Chondrocyte (in vitro differentiated cells): Measurements from ENCODE around the gene NAT8L. TPM values are rescaled to one million over a fixed set of nuclear protein-coding genes. Genes with fewer than 3 reads are reported as not detected.

Experiments used
- DNase-seq: peaks from one replicate; pipeline ENCODE4 v3.0.0; 2021; ENCODE audit warnings: mixed read lengths, low spot score
- H3K27ac Mint-ChIP-seq: one replicate; pipeline ENCODE4 v1.8.0; 2021; ENCODE audit warnings: mild to moderate bottlenecking, moderate library complexity, mixed read lengths; ENCODE audit not compliant: unreplicated experiment
- H3K27me3 Mint-ChIP-seq: 2 replicates; pipeline ENCODE4 v1.8.0; 2021; ENCODE audit warnings: low read depth, mixed read lengths
- H3K36me3 Mint-ChIP-seq: 2 replicates; pipeline ENCODE4 v1.8.0; 2021; ENCODE audit warnings: low read depth, mixed read lengths
- H3K4me1 Mint-ChIP-seq: 2 replicates; pipeline ENCODE4 v1.8.0; 2021; ENCODE audit warnings: low read depth, mild to moderate bottlenecking, mixed read lengths
- H3K4me3 Mint-ChIP-seq: one replicate; pipeline ENCODE4 v1.8.0; 2021; ENCODE audit warnings: mild to moderate bottlenecking, moderate library complexity, mixed read lengths; ENCODE audit not compliant: unreplicated experiment
- H3K9me3 Mint-ChIP-seq: 2 replicates; pipeline ENCODE4 v1.8.0; 2021; ENCODE audit warnings: low read depth, mixed read lengths
- CTCF ChIP-seq: fragments of 200-600 bp; sonication (generic); IDR thresholded peaks from 2 replicates; pipeline ENCODE4 v1.5.0; 2021; ENCODE audit warnings: antibody characterized with exemption, mild to moderate bottlenecking, moderate library complexity
- total RNA-seq: library from RNA; stranded (reverse); gene quantifications from 3 replicates; pipeline ENCODE4 v1.2.1, GENCODE V29; 2021

Gene NAT8L
- total RNA-seq, 1 donor from 2014 or later, result 1.6 TPM

GRCh38 chr4:2059726-2060602 lies 837 bp downstream of the NAT8L start:
- Mint-ChIP-seq H3K36me3 (no peaks in the 10 kb centered on the region), H3K9me3 (no peaks in the 10 kb centered on the region), H3K4me3 (peak overlapping the region; percentile 12), H3K27me3 (peaks cover 21% of the 10 kb centered on the region), H3K4me1 (no peaks in the 10 kb centered on the region), H3K27ac (no peak overlapping the region)
- TF ChIP-seq CTCF, result no peak
- DNase-seq, result no peak

- Mint-ChIP-seq H3K4me1 (no peaks in the 10 kb centered on the region), H3K9me3 (no peaks in the 10 kb centered on the region), H3K4me3 (no peak overlapping the region), H3K36me3 (no peaks in the 10 kb centered on the region), H3K27me3 (peaks cover 19% of the 10 kb centered on the region), H3K27ac (no peak overlapping the region)
- TF ChIP-seq CTCF, result no peak
- no peak for DNase-seq
Measured at GRCh38 chr4:2060611-2061185, 1.6 kb downstream of the NAT8L start.

- DNase-seq, result no peak
- Mint-ChIP-seq H3K4me1 (no peaks in the 10 kb centered on the region), H3K36me3 (no peaks in the 10 kb centered on the region), H3K27me3 (peaks cover 13% of the 10 kb centered on the region), H3K27ac (no peak overlapping the region), H3K9me3 (no peaks in the 10 kb centered on the region), H3K4me3 (no peak overlapping the region)
- TF ChIP-seq CTCF, result no peak
Measured at GRCh38 chr4:2061186-2062131, 2.3 kb downstream of the NAT8L start.

DNA sequence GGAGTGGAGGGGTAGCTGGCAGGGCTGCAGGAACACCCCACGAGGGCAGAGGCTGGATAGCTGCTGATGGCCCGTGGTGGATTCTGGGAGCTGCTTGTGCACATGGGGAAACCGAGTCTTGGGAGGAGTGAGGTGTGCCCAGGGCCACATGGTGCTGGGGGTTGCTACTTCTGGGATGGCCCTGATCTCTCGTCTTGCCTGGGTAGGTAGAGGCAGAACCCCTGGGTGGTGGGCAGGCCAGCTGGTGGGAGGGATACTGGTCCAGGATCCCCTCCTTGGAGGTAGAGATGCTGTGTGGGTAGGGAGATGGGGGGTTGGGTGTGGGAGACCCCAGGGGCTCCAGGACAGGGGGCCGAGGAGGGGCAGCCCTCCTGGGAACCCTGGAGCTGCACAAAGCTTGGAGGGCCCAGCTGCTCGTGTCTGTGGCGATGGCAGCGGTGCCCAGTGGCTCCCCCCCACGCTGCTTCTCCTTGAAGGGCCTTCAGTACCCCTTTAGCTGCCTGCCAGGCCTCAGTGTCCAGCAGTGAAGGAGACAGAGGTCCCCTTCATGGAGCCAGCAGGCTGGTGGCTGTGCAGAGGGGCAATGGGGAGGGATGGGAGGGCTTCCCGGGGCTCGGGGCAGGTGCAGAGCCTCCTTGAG lies 3.2 kb downstream of the NAT8L start:
- no peaks in the 10 kb centered on the region for H3K9me3 Mint-ChIP-seq
- H3K36me3 Mint-ChIP-seq, result no peaks in the 10 kb centered on the region
- TF ChIP-seq CTCF, result no peak
- peaks cover 6% of the 10 kb centered on the region for H3K27me3 Mint-ChIP-seq
- H3K27ac Mint-ChIP-seq, result no peak overlapping the region
- no peak overlapping the region for H3K4me3 Mint-ChIP-seq
- DNase-seq, result no peak
- H3K4me1 Mint-ChIP-seq, result no peaks in the 10 kb centered on the region
